WTC11 (cell line): ENCODE results near the gene OR11A1. TPM values are rescaled to one million over a fixed set of nuclear protein-coding genes. Genes with fewer than 3 reads are reported as not detected.
A peak's percentile ranks its signal among the peaks of the same experiment; 100 is the strongest.
"Not testable (repeated sequence)": the region's sequence is repeated elsewhere in the genome, so short reads cannot be mapped to it uniquely, and the experiment has no call there.

Experiments
- ATAC-seq: fragments of 200-7000 bp; cut with Tn5 transposase; 2 replicates; pipeline ENCODE4 v1.10.0; 2021; ENCODE audit warnings: mild to moderate bottlenecking, moderate library complexity
- CTCF ChIA-PET: fragments of 300-600 bp; sonication (Branson Sonifier 250); formaldehyde crosslinking; loops from one replicate; lab custom pipeline; 2021; ENCODE audit warnings: antibody characterized with exemption; lab: Charles Lee
- POLR2A ChIA-PET: fragments of 350-600 bp; sonication (Branson Sonifier 250); formaldehyde crosslinking; loops from one replicate; lab custom pipeline; 2021; ENCODE audit warnings: antibody characterized with exemption; lab: Charles Lee
- DNase-seq: peaks from one replicate; pipeline ENCODE4 v3.0.0; 2021; ENCODE audit warnings: low spot score
- H3K27ac Mint-ChIP-seq: 2 replicates; pipeline ENCODE4 v1.8.0; 2021; ENCODE audit warnings: mixed read lengths
- H3K27me3 Mint-ChIP-seq: 2 replicates; pipeline ENCODE4 v1.8.0; 2021; ENCODE audit warnings: low read depth, mild to moderate bottlenecking, moderate library complexity, mixed read lengths
- H3K36me3 Mint-ChIP-seq: 2 replicates; pipeline ENCODE4 v1.8.0; 2021; ENCODE audit warnings: mixed read lengths
- H3K4me1 Mint-ChIP-seq: 2 replicates; pipeline ENCODE4 v1.8.0; 2022; ENCODE audit warnings: mixed read lengths
- H3K4me3 Mint-ChIP-seq: 2 replicates; pipeline ENCODE4 v1.8.0; 2021; ENCODE audit warnings: mild to moderate bottlenecking, moderate library complexity, mixed read lengths
- H3K9me3 Mint-ChIP-seq: 2 replicates; pipeline ENCODE4 v1.8.0; 2021; ENCODE audit warnings: mixed read lengths
- FOXP4 ChIP-seq: sonication (generic); formaldehyde crosslinking; IDR thresholded peaks from 2 replicates; pipeline ENCODE4 v1.8.0; 2022; ENCODE audit warnings: mild to moderate bottlenecking, missing genetic modification reagents
- JAZF1 ChIP-seq: fragments of 250-450 bp; sonication (Bioruptor Pico); IDR thresholded peaks from 2 replicates; pipeline ENCODE4 v1.9.0; 2021; ENCODE audit warnings: moderate library complexity, mild to moderate bottlenecking, inconsistent platforms
- JUN ChIP-seq: sonication (generic); formaldehyde crosslinking; IDR thresholded peaks from 2 replicates; pipeline ENCODE4 v1.8.0; 2023; ENCODE audit warnings: mild to moderate bottlenecking, missing genetic modification reagents
- KAT7 ChIP-seq: sonication (generic); formaldehyde crosslinking; IDR thresholded peaks from 2 replicates; pipeline ENCODE4 v1.8.1; 2023; ENCODE audit warnings: missing genetic modification reagents, mild to moderate bottlenecking, borderline replicate concordance
- NFE2L1 ChIP-seq: sonication (generic); formaldehyde crosslinking; IDR thresholded peaks from 2 replicates; pipeline ENCODE4 v1.8.1; 2023; ENCODE audit warnings: missing genetic modification reagents
- NR2C2 ChIP-seq: sonication (generic); formaldehyde crosslinking; IDR thresholded peaks from 2 replicates; pipeline ENCODE4 v1.8.0; 2022; ENCODE audit warnings: mild to moderate bottlenecking, missing genetic modification reagents
- TCF7 ChIP-seq: sonication (generic); formaldehyde crosslinking; IDR thresholded peaks from 2 replicates; pipeline ENCODE4 v1.8.0; 2022; ENCODE audit warnings: mild to moderate bottlenecking, low read depth, missing genetic modification reagents, moderate library complexity
- TEAD1 ChIP-seq: sonication (generic); formaldehyde crosslinking; IDR thresholded peaks from 2 replicates; pipeline ENCODE4 v1.8.0; 2022; ENCODE audit warnings: mild to moderate bottlenecking, missing genetic modification reagents
- TEAD4 ChIP-seq: sonication (generic); formaldehyde crosslinking; IDR thresholded peaks from 2 replicates; pipeline ENCODE4 v1.8.0; 2022; ENCODE audit warnings: mild to moderate bottlenecking, missing genetic modification reagents
- TP53 ChIP-seq: sonication (generic); formaldehyde crosslinking; IDR thresholded peaks from 2 replicates; pipeline ENCODE4 v1.8.1; 2023; ENCODE audit warnings: mild to moderate bottlenecking, missing genetic modification reagents
- ZBTB43 ChIP-seq: sonication (generic); formaldehyde crosslinking; IDR thresholded peaks from 2 replicates; pipeline ENCODE4 v1.8.1; 2023; ENCODE audit warnings: mild to moderate bottlenecking, missing genetic modification reagents
- ZMAT4 ChIP-seq: fragments of 250-450 bp; sonication (Bioruptor Pico); IDR thresholded peaks from 2 replicates; pipeline ENCODE4 v1.9.0; 2021; ENCODE audit warnings: mild to moderate bottlenecking
- ZNF232 ChIP-seq: sonication (generic); formaldehyde crosslinking; IDR thresholded peaks from 2 replicates; pipeline ENCODE4 v1.8.0; 2022; ENCODE audit warnings: mild to moderate bottlenecking, missing genetic modification reagents
- ZNF263 ChIP-seq: sonication (generic); formaldehyde crosslinking; IDR thresholded peaks from 2 replicates; pipeline ENCODE4 v1.8.1; 2022; ENCODE audit warnings: low read depth, mild to moderate bottlenecking, moderate library complexity, missing genetic modification reagents
- total RNA-seq: library from RNA; stranded (reverse); gene quantifications from 3 replicates; pipeline ENCODE4 v1.2.3, GENCODE V29; 2021
- TF ChIP-seq, protein P1 (sequence below): fragments of 200-600 bp; IDR thresholded peaks from 2 replicates; pipeline ENCODE4 v1.8.0; 2022; ENCODE audit warnings: antibody characterized with exemption
- TF ChIP-seq, protein P2 (sequence below): sonication (generic); formaldehyde crosslinking; IDR thresholded peaks from 2 replicates; pipeline ENCODE4 v1.8.1; 2023; ENCODE audit warnings: mild to moderate bottlenecking, moderate library complexity, missing genetic modification reagents

Gene OR11A1
- total RNA-seq, 1 experiment from 2014 or later: not detected

GRCh38 chr6:29447670-29448069 lies 9.2 kb downstream of the OR11A1 start:
- POLR2A ChIA-PET: interaction anchor here (0.7 to 1.0 kb wide), 2 partner anchors 10 to 18 kb away, joined by 3 read pairs; no protein-coding TSS in a partner anchor
- CTCF ChIA-PET: interaction anchor here (0.6 kb wide), 1 partner anchor 70 kb away, joined by 3 read pairs; no protein-coding TSS in a partner anchor
- DNase-seq: no peak

DNA sequence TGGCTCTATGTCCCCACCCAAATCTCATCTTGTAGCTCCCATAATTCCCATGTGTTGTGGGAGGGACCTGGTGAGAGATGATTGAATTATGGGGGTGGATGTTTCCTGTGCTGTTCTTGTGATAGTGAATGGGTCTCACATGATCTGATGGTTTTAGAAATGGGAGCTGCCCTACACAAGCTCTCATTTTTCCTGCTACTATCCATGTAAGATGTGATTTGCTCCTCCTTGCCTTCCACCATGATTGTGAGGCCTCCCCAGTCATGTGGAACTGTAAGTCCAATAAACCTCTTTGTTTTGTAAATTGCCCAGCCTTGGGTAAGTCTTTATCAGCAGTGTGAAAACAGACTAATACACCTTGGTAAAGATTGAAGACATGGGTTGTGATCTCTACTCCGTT lies 12.8 kb downstream of the OR11A1 start:
- H3K36me3 Mint-ChIP-seq, ATAC-seq, H3K27ac Mint-ChIP-seq, POLR2A ChIA-PET, DNase-seq, H3K4me3 Mint-ChIP-seq, H3K27me3 Mint-ChIP-seq: not testable (repeated sequence)
- H3K9me3 Mint-ChIP-seq: peaks cover 16% of the 10 kb centered on the region
- CTCF ChIA-PET: interaction anchor here (0.6 kb wide), 1 partner anchor 109 kb away, joined by 3 read pairs; no protein-coding TSS in a partner anchor
- peaks cover 19% of the 10 kb centered on the region for H3K4me1 Mint-ChIP-seq

More at GRCh38 chr6:29447670-29448069, 9.2 kb downstream of the OR11A1 start:
- Mint-ChIP-seq H3K9me3 (peaks cover 21% of the 10 kb centered on the region), H3K36me3 (peaks cover 7% of the 10 kb centered on the region), H3K27me3 (no peaks in the 10 kb centered on the region; the same call in none of the 2 replicates), H3K4me3 (no peak overlapping the region), H3K27ac (peak overlapping the region; percentile 35), H3K4me1 (peaks cover 19% of the 10 kb centered on the region)
- peak; percentile 97 for ATAC-seq
- no peak for TF ChIP-seq ZBTB43 (CRISPR knock-in tag)
- no peak for TF ChIP-seq NR2C2 (CRISPR knock-in tag)
- TF ChIP-seq TEAD4 (CRISPR knock-in tag): 0 out of 2 replicates have a peak, but pooled peaks have one; percentile 44
- TF ChIP-seq TP53 (CRISPR knock-in tag): no peak
- TF ChIP-seq ZNF263 (CRISPR knock-in tag): no peak
- TF ChIP-seq FOXP4 (CRISPR knock-in tag): no peak
- no peak for TF ChIP-seq JAZF1 (CRISPR knock-in tag)
- TF ChIP-seq ZNF232 (CRISPR knock-in tag): no peak
- TF ChIP-seq JUN (CRISPR knock-in tag): no peak
- TF ChIP-seq NFE2L1: no peak
- no peak for TF ChIP-seq ZMAT4 (CRISPR knock-in tag)
- TF ChIP-seq, protein P1, sequence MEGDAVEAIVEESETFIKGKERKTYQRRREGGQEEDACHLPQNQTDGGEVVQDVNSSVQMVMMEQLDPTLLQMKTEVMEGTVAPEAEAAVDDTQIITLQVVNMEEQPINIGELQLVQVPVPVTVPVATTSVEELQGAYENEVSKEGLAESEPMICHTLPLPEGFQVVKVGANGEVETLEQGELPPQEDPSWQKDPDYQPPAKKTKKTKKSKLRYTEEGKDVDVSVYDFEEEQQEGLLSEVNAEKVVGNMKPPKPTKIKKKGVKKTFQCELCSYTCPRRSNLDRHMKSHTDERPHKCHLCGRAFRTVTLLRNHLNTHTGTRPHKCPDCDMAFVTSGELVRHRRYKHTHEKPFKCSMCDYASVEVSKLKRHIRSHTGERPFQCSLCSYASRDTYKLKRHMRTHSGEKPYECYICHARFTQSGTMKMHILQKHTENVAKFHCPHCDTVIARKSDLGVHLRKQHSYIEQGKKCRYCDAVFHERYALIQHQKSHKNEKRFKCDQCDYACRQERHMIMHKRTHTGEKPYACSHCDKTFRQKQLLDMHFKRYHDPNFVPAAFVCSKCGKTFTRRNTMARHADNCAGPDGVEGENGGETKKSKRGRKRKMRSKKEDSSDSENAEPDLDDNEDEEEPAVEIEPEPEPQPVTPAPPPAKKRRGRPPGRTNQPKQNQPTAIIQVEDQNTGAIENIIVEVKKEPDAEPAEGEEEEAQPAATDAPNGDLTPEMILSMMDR: no peak
- TF ChIP-seq TCF7 (CRISPR knock-in tag): no peak
- TF ChIP-seq, protein P2, sequence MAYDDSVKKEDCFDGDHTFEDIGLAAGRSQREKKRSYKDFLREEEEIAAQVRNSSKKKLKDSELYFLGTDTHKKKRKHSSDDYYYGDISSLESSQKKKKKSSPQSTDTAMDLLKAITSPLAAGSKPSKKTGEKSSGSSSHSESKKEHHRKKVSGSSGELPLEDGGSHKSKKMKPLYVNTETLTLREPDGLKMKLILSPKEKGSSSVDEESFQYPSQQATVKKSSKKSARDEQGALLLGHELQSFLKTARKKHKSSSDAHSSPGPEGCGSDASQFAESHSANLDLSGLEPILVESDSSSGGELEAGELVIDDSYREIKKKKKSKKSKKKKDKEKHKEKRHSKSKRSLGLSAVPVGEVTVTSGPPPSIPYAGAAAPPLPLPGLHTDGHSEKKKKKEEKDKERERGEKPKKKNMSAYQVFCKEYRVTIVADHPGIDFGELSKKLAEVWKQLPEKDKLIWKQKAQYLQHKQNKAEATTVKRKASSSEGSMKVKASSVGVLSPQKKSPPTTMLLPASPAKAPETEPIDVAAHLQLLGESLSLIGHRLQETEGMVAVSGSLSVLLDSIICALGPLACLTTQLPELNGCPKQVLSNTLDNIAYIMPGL (CRISPR knock-in tag): no peak
- TF ChIP-seq TEAD1: peak; percentile 47; the same call in 1 of the 2 replicates
- TF ChIP-seq KAT7 (CRISPR knock-in tag): no peak
- TF ChIP-seq, all 79 proteins: peak for 2
